DND-41 (cell line): ENCODE data around the gene ABHD16B.

Source experiments
- CTCF ChIP-seq: IDR thresholded peaks from 2 replicates; pipeline ENCODE4 v1.5.1; 2012; ENCODE audit warnings: borderline replicate concordance, low read length, moderate library complexity, mild to moderate bottlenecking; ENCODE audit not compliant: poor library complexity, severe bottlenecking; ENCODE audit errors: extremely low read depth
- EZH2 ChIP-seq: IDR thresholded peaks from 3 replicates; pipeline ENCODE4 v1.6.1; 2012; ENCODE audit warnings: borderline replicate concordance, low read depth, mild to moderate bottlenecking, moderate library complexity, low read length, inconsistent platforms; ENCODE audit not compliant: severe bottlenecking

GRCh38 chr20:63886054-63886419 lies 24.7 kb downstream of the ABHD16B start:
- TF ChIP-seq CTCF = no peak
- no peak for TF ChIP-seq EZH2
